HG03025 (cell line): ENCODE data around the gene HTR7.

Experiments used
- ATAC-seq: cut with Tn5 transposase; IDR thresholded peaks from one replicate; pipeline ENCODE4 v1.9.1; 2021; ENCODE audit warnings: mild to moderate bottlenecking, moderate library complexity; ENCODE audit not compliant: unreplicated experiment, low FRiP score

Gene HTR7

DNA sequence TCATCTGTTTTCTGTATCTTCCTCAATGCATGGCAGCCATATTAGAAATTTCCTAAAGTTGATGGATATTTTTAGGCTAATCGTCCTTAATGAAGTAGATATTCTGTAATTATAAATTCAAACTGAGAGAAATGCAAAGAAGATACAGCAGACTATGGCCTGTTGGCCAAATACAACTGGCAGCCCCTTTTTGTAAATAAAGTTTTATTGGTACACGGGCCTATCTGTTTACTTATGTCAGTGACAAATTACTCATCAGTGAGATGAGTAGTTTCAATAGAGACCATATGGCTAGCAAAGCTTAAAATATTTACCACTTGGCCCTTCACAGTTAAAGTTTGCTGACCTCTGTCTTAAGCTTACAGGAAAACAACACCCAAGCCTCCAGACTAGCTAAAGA is 112.3 kb downstream of the HTR7 start:
- no peak for ATAC-seq

DNA sequence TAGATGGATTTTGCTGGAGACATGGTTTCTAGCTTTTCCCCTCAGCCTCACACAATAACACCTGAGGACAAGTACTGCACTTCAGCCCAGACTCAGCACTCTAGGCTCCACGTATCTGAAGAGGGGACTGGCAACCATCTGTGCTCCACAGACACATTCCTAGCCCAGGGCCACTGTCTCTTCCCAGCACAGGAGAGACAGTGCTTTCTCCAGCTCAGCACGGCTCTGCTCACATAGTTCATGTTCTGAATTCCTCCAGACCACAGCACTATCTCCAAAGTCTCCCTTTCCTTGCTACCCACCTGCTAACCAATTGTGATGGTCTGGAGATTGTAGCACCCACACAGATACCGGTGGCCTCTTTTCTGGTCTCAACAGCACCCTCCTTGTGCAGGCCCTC is 114.5 kb downstream of the HTR7 start:
- ATAC-seq: no peak

DNA sequence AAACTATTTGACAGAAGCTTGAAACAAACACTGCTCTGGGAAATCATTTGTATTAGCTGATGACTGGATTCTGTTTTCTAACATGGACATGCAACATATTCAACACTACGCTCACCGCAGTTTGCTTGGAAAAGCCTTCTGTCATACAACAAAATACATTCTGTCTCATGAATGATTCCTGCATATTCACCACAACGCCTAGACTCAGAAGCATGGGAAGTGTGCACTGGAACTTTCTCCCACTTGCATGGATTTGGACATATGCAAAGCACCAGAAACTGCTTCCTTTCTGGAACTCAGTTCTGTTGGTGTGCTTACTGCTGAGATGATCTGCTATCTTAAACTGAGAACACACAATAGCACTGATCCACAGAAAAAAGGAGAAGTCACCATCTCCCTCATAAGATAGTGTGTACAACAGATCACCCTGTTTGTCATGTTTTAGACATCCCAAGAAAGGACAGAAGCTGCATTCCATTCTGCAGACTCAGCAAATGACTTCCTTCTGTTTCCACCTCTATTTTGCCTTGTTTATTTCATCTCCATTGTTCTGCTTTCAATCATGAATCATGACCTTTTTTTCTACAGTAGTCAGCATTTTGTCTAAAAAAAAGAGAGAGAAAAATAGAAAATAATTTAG is 115.8 kb downstream of the HTR7 start:
- ATAC-seq: no peak

DNA sequence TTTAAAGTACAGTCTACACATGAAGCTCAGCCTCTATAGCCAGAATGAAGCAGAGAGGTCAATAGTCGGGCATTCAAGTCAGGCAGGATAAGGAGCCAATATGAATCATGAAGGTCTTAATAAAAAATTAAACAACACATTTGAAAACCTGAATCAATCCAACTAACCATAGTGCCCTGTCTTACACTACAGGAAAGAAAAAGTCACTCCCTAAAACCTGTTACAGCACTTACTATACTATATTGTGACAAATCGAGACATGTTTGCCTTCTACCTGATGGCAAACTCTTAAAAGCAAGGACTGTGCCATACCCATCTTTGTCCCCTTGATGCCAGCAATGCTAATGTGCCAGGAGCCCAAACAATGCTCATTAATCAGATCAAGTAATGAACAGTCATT is 117.6 kb downstream of the HTR7 start:
- no peak for ATAC-seq

DNA sequence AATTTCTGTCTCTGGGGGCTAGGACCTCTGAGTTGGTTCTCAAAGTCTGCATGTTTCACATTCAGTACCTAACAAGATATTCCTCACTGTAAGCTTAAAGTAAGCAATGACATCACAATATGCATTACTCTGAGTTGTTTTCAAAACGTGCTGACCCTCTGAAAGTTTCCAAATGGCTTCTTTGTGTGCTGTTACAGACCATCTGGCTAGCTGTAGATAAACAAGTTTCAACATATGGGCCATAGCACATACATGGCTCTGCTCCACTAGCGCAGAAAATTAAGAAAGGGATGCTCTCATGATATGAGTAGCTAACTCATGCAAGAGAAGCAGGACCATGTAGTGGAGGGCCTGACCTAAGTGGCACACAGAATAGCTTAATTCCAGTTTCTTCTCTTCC is 119.0 kb downstream of the HTR7 start:
- no peak for ATAC-seq

DNA sequence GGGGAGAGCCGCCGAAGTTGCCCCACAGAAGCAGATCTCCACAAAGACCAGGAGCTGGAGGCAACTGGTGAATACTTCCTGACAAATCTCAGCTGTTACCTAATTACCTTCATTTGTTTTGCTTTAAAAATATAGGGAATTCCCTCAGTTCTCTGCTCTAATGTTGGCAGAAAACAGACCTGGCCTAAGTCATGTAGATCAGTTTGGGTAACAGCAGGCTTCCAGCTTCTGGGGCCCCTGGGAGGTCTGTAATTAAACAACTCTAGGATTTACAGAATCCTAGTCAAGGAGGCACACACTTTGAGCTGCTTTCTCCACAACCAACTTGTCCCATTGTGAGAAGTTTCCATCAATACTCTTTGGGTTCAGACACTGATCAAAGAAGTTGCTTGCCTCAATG is 123.4 kb downstream of the HTR7 start:
- no peak for ATAC-seq

DNA sequence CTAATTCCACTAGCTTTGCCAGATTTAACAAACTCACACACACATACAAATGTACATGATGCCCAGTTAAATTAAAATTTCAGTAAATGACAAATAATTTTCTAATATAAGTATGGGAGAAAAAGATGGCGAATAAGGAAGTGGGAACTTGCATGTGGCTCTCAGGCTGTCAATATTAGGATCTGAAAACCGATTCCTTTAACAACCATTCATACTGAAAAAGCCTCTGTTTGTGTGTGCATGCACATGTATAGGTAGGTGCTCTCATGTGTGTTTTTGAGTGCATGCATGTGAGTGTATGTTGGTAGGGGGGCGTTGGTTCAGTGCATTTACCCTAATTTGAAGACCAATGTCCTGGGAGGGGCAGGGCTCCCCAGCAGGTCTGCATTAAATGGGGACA is 125.3 kb downstream of the HTR7 start:
- ATAC-seq: no peak

DNA sequence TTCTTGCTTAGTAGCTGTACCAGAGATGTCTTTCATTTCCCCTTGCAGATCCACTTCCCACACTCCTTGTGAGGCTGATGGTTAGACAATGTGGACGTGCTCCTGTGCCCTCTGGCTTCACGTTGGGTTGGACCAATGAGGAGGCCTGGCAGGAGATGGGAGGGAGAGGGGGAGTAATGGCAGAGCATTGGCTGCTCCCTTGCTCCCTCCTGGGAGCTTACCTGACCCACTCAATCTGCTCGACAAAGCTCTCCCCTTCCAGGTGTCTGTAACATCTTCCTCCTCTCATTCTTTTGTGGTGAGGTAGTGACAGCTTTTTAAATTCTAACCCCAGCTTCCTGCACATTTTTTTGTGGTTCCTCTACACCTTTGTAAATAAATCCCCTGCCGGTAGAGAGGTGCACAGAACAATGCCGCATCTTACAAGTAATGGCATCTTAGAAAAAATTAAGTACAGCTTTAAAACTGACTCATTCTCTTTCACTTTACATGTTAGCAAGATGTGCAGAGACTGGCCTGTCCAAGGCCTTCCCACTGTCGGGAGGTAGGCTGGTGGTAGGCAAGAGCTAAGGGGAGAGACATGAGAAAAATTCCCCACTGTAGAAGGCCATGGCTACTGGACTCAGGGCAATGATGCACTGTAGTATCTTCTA is 134.3 kb downstream of the HTR7 start:
- ATAC-seq: no peak

DNA sequence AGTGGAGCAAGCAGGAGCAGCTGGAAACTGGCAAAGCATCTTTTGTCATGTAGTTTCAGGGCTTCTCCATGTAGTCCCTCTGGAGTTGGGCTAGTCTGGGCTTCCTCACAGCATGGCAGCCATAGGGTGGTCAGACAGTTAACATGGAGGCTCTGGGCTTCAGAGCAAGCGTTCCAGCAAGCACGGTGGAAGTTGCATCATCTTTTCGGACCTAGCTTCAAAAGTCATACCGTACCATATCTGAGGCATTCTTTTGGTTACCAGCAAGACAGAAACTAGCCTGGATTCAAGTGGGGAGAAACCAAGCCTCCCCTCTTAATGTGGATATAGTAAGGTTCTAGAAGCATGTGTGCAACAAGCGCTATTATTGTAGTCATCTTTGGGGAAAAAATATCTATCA is 135.0 kb downstream of the HTR7 start:
- ATAC-seq: no peak

DNA sequence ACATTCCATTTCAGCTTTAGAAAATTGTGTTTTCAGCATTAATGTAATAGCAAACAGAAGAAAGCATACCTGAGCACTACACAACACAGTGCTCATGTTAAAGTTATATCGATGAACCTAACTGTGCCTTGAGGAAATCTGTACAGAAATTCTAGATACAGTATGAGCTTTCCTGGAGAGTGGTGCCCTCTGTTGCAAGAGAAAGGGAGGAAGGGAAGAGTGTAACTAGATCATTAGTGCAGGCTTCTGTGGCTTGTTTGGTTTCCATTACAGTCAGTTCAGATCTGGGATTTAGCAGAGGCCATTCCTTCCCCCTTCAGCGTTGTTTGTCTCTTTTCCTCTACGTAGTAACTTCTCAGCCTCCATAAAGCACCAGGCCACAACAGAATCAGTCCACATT is 139.7 kb downstream of the HTR7 start:
- no peak for ATAC-seq

DNA sequence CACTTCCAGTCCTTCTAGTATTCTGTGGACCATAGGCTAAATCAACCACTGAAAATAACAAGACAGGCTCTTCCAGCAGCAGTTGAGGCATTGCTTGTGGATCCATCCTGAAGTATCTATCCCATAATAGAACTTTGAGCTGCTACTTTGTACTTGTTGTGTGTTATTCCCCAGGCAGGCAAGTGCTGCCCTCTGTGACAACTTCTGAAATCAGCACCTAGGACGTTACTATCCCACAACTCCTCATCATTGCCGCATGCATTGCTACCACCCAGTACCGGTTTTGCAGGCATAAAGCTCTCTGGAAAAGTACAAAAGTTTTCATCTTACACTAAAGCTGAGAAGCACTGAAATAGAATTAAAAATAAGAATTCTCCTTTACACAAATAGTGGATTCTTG is 145.3 kb downstream of the HTR7 start:
- ATAC-seq: no peak

DNA sequence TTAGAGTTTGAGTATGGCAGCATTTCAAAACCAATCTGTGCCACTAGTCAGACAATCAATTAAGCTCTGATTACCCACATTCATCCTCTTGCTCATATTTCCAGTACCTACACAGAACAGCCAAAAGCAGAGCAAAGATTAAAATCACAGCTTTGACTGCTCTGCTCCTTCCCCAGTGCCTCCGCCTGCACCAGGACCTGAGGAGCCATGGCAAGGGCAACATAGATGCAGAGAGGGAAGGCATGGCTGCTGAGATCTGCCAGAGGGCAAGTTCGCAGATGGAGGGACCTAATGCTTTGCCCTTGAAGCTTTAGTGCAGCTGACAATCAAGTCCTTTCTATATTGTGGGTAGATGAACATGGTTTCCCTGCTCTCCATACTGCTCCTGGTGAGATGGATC is 148.1 kb downstream of the HTR7 start:
- no peak for ATAC-seq

DNA sequence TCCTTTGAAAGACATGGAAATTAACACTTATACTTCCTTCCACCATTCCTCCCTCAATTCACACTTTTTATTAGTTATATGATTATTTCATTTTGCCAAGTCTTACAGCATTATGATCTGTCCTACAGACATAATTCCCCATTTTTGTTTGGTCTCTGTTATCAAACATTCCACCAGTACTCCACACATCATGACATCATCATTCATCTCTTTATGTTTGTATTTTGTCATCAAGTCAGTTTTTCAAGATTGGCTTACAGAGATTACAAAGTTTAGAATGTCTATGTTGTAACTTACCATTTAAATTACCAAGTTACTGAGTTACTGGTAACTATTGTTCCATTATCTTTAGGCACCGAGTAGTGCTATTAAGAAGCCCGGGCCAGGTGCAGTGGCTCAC is 150.2 kb downstream of the HTR7 start:
- ATAC-seq: no peak

DNA sequence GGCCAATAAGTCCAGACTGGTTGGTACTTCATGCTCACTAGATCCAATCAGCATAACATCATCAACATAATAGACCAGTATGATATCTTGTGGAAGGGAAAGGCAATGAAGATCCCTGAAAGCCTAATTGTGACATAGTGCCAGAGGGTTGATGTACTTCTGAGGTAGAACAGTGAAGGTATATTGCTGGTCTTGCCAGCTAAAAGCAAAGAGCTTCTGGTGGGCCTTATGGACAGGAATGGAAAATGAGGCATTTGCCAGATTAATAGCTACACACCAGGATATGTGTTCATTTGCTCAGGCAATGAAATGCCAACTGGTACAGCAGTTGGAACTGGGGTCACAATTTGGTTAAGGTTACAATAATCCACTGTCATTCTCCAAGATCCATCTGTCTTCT is 156.4 kb downstream of the HTR7 start:
- no peak for ATAC-seq

DNA sequence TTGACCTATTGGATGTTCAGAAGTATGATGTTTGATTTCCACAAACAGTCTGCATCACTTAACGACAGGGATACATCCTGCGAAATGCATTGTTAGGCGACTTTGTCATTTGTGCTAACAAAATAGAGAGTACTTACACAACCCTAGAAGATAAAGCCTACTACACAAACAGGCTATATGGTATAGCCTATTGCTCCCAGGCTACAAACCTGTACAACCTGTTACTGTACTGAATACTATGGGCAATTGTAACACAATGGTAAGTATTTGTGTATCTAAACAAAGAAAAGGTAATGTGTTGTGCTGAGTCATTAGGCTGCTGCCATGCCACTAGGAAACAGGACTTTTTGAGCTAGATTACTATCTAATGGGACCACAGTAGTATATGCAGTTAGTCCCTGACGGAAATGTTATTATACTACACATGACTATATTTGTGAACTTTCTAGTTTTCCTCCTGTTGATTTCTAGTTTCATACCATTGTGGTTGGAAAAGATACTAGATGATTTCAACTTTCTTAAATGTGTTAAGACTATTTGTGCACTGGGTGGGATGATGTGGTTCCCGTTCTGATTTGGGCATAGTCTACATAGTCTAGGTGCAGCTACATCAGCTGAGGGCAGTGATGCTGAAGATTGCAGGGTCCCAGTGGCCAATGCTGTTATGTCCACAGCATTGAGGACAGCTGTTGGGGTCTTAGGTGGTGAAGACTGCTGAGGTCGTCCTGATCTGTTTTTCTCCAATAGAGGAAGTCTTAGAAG is 161.7 kb downstream of the HTR7 start:
- no peak for ATAC-seq
